ENCODE results near the gene IDH3A. TPM values are rescaled to one million over a fixed set of nuclear protein-coding genes. Genes with fewer than 3 reads are reported as not detected.

Gene IDH3A
- total and polyA plus RNA-seq, 9 of the 15 experiments (the other 6 are each of a cell fraction or from before 2014, with no cell fraction given): 37.4 to 249 (median 107) TPM

- no peak for TF ChIP-seq ZNF518B (CRISPR knock-in tag; IDR thresholded peaks at IDR 0.05)
- TF ChIP-seq EHMT2 (IDR thresholded peaks at IDR 0.05): no peak
- no peak for TF ChIP-seq CTCFL (IDR thresholded peaks at IDR 0.05; ENCODE audit: borderline replicate concordance, insufficient read depth, low read depth, low read length, poor library complexity, severe bottlenecking)
- TF ChIP-seq RCOR1 (IDR thresholded peaks at IDR 0.05; ENCODE audit: borderline replicate concordance in 1 of 2, low read depth in 2 of 2, low read length in 2 of 2): 0 out of 4 replicates have a peak, but pooled peaks of 1 of the 2 experiments have one; percentile 7
- peak; percentile 99 for TF ChIP-seq ZFP36 (IDR thresholded peaks at IDR 0.05; ENCODE audit: low read depth, low read length, partially characterized antibody)
- TF ChIP-seq CBFA2T2 (conservative IDR thresholded peaks at IDR 0.05): no peak
- TF ChIP-seq HDAC6 (IDR thresholded peaks at IDR 0.05; ENCODE audit: low read depth, low read length): no peak
- TF ChIP-seq CEBPB (tag; IDR thresholded peaks at IDR 0.05): peak; percentile 50; the same call in 1 of the 2 replicates
Measured at GRCh38 chr15:78211189-78211921, 62.2 kb downstream of the IDH3A start (continued).
